ENCODE measurements around the gene ZC3H14.

ZC3H14 gene

GRCh38 chr14:88533064-88533602, 29.7 kb upstream of the ZC3H14 start:
- Histone ChIP-seq H3K9me3 (ENCODE audit: control insufficient read depth in 1 of 2, low read length in 2 of 2) (peaks cover 0 to 3% of the 10 kb centered on the region in 2 donors), H3K27me3 (ENCODE audit: control insufficient read depth in 1 of 2, insufficient read depth in 2 of 2, low read length in 2 of 2) (no peaks in the 10 kb centered on the region), H3K36me3 (ENCODE audit: control insufficient read depth in 1 of 2, insufficient read depth in 2 of 2, low read length in 2 of 2) (no peaks in the 10 kb centered on the region), H3K9ac (ENCODE audit: low read depth in 1 of 2, low read length in 2 of 2) (no peak overlapping the region), H3K4me1 (ENCODE audit: control insufficient read depth in 1 of 2, insufficient read depth in 2 of 2, low read length in 2 of 2) (peaks cover 13 to 15% of the 10 kb centered on the region in 2 donors), H3K27ac (ENCODE audit: low read depth, low read length) (no peak overlapping the region), H3K4me3 (ENCODE audit: low read depth in 1 of 2, low read length in 2 of 2) (no peak overlapping the region)

- Histone ChIP-seq H3K4me3 (ENCODE audit: low read depth in 1 of 2, low read length in 2 of 2) (no peak overlapping the region), H3K27me3 (ENCODE audit: control insufficient read depth in 1 of 2, insufficient read depth in 2 of 2, low read length in 2 of 2) (no peaks in the 10 kb centered on the region), H3K36me3 (ENCODE audit: control insufficient read depth in 1 of 2, insufficient read depth in 2 of 2, low read length in 2 of 2) (no peaks in the 10 kb centered on the region), H3K27ac (ENCODE audit: low read depth, low read length) (no peak overlapping the region), H3K9ac (ENCODE audit: low read depth in 1 of 2, low read length in 2 of 2) (no peak overlapping the region), H3K4me1 (ENCODE audit: control insufficient read depth in 1 of 2, insufficient read depth in 2 of 2, low read length in 2 of 2) (peaks cover 13 to 15% of the 10 kb centered on the region in 2 donors), H3K9me3 (ENCODE audit: control insufficient read depth in 1 of 2, low read length in 2 of 2) (no peaks in the 10 kb centered on the region)
Measured at GRCh38 chr14:88535149-88535548, 27.7 kb upstream of the ZC3H14 start.

- Histone ChIP-seq H3K36me3 (ENCODE audit: control insufficient read depth in 1 of 2, insufficient read depth in 2 of 2, low read length in 2 of 2) (no peaks in the 10 kb centered on the region), H3K9ac (ENCODE audit: low read depth in 1 of 2, low read length in 2 of 2) (no peak overlapping the region), H3K27me3 (ENCODE audit: control insufficient read depth in 1 of 2, insufficient read depth in 2 of 2, low read length in 2 of 2) (no peaks in the 10 kb centered on the region), H3K9me3 (ENCODE audit: control insufficient read depth in 1 of 2, low read length in 2 of 2) (no peaks in the 10 kb centered on the region), H3K4me1 (ENCODE audit: control insufficient read depth in 1 of 2, insufficient read depth in 2 of 2, low read length in 2 of 2) (peaks cover 13 to 15% of the 10 kb centered on the region in 2 donors), H3K4me3 (ENCODE audit: low read depth in 1 of 2, low read length in 2 of 2) (no peak overlapping the region), H3K27ac (ENCODE audit: low read depth, low read length) (no peak overlapping the region)
Measured at GRCh38 chr14:88535813-88536212, 27.0 kb upstream of the ZC3H14 start.

GRCh38 chr14:88541324-88541723, 21.5 kb upstream of the ZC3H14 start:
- Histone ChIP-seq H3K4me1 (ENCODE audit: control insufficient read depth in 1 of 2, insufficient read depth in 2 of 2, low read length in 2 of 2) (peaks cover 12 to 17% of the 10 kb centered on the region in 2 donors), H3K9me3 (ENCODE audit: control insufficient read depth in 1 of 2, low read length in 2 of 2) (no peaks in the 10 kb centered on the region)

GRCh38 chr14:88542857-88543795, 19.7 kb upstream of the ZC3H14 start:
- no peaks in the 10 kb centered on the region for H3K27me3 ChIP-seq (ENCODE audit: control insufficient read depth in 1 of 2, insufficient read depth in 2 of 2, low read length in 2 of 2)
- peak overlapping the region; percentile 13 to 20 for H3K4me3 ChIP-seq (ENCODE audit: low read depth in 1 of 2, low read length in 2 of 2)
- H3K27ac ChIP-seq (ENCODE audit: low read depth, low read length) = no peak overlapping the region
- H3K9ac ChIP-seq (ENCODE audit: low read depth in 1 of 2, low read length in 2 of 2) = no peak overlapping the region
- H3K4me1 ChIP-seq (ENCODE audit: control insufficient read depth in 1 of 2, insufficient read depth in 2 of 2, low read length in 2 of 2) = peaks cover 12 to 17% of the 10 kb centered on the region in 2 donors
- peaks cover 0 to 6% of the 10 kb centered on the region in 2 donors for H3K36me3 ChIP-seq (ENCODE audit: control insufficient read depth in 1 of 2, insufficient read depth in 2 of 2, low read length in 2 of 2)
- H3K9me3 ChIP-seq (ENCODE audit: control insufficient read depth in 1 of 2, low read length in 2 of 2) = no peaks in the 10 kb centered on the region

More at GRCh38 chr14:88541324-88541723, 21.5 kb upstream of the ZC3H14 start:
- Histone ChIP-seq H3K9ac (ENCODE audit: low read depth in 1 of 2, low read length in 2 of 2) (no peak overlapping the region), H3K36me3 (ENCODE audit: control insufficient read depth in 1 of 2, insufficient read depth in 2 of 2, low read length in 2 of 2) (peaks cover 0 to 6% of the 10 kb centered on the region in 2 donors), H3K27me3 (ENCODE audit: control insufficient read depth in 1 of 2, insufficient read depth in 2 of 2, low read length in 2 of 2) (no peaks in the 10 kb centered on the region), H3K4me3 (ENCODE audit: low read depth in 1 of 2, low read length in 2 of 2) (no peak overlapping the region), H3K27ac (ENCODE audit: low read depth, low read length) (no peak overlapping the region)

- Histone ChIP-seq H3K4me3 (ENCODE audit: low read depth in 1 of 2, low read length in 2 of 2) (no peak overlapping the region), H3K27me3 (ENCODE audit: control insufficient read depth in 1 of 2, insufficient read depth in 2 of 2, low read length in 2 of 2) (no peaks in the 10 kb centered on the region), H3K36me3 (ENCODE audit: control insufficient read depth in 1 of 2, insufficient read depth in 2 of 2, low read length in 2 of 2) (peaks cover 0 to 19% of the 10 kb centered on the region in 2 donors), H3K9ac (ENCODE audit: low read depth in 1 of 2, low read length in 2 of 2) (no peak overlapping the region), H3K27ac (ENCODE audit: low read depth, low read length) (no peak overlapping the region), H3K4me1 (ENCODE audit: control insufficient read depth in 1 of 2, insufficient read depth in 2 of 2, low read length in 2 of 2) (peaks cover 12 to 18% of the 10 kb centered on the region in 2 donors), H3K9me3 (ENCODE audit: control insufficient read depth in 1 of 2, low read length in 2 of 2) (no peaks in the 10 kb centered on the region)
Measured at GRCh38 chr14:88545256-88545655, 17.6 kb upstream of the ZC3H14 start.

GRCh38 chr14:88546621-88547385, 16.0 kb upstream of the ZC3H14 start:
- no peak overlapping the region for H3K9ac ChIP-seq (ENCODE audit: low read depth in 1 of 2, low read length in 2 of 2)
- H3K27ac ChIP-seq (ENCODE audit: low read depth, low read length) = no peak overlapping the region
- peaks cover 0 to 19% of the 10 kb centered on the region in 2 donors for H3K36me3 ChIP-seq (ENCODE audit: control insufficient read depth in 1 of 2, insufficient read depth in 2 of 2, low read length in 2 of 2)
- H3K27me3 ChIP-seq (ENCODE audit: control insufficient read depth in 1 of 2, insufficient read depth in 2 of 2, low read length in 2 of 2) = no peaks in the 10 kb centered on the region
- no peak overlapping the region for H3K4me3 ChIP-seq (ENCODE audit: low read depth in 1 of 2, low read length in 2 of 2)
- H3K4me1 ChIP-seq (ENCODE audit: control insufficient read depth in 1 of 2, insufficient read depth in 2 of 2, low read length in 2 of 2) = peaks cover 24 to 26% of the 10 kb centered on the region in 2 donors
- H3K9me3 ChIP-seq (ENCODE audit: control insufficient read depth in 1 of 2, low read length in 2 of 2) = no peaks in the 10 kb centered on the region

- peaks cover 29 to 30% of the 10 kb centered on the region in 2 donors for H3K4me1 ChIP-seq (ENCODE audit: control insufficient read depth in 1 of 2, insufficient read depth in 2 of 2, low read length in 2 of 2)
- H3K4me3 ChIP-seq (ENCODE audit: low read depth in 1 of 2, low read length in 2 of 2) = no peak overlapping the region
- H3K27ac ChIP-seq (ENCODE audit: low read depth, low read length) = no peak overlapping the region
- H3K9ac ChIP-seq (ENCODE audit: low read depth in 1 of 2, low read length in 2 of 2) = no peak overlapping the region
- peaks cover 0 to 4% of the 10 kb centered on the region in 2 donors for H3K27me3 ChIP-seq (ENCODE audit: control insufficient read depth in 1 of 2, insufficient read depth in 2 of 2, low read length in 2 of 2)
- no peaks in the 10 kb centered on the region for H3K9me3 ChIP-seq (ENCODE audit: control insufficient read depth in 1 of 2, low read length in 2 of 2)
- peaks cover 0 to 19% of the 10 kb centered on the region in 2 donors for H3K36me3 ChIP-seq (ENCODE audit: control insufficient read depth in 1 of 2, insufficient read depth in 2 of 2, low read length in 2 of 2)
Measured at GRCh38 chr14:88547386-88547780, 15.5 kb upstream of the ZC3H14 start.

GRCh38 chr14:88550078-88550477, 12.8 kb upstream of the ZC3H14 start:
- Histone ChIP-seq H3K27ac (ENCODE audit: low read depth, low read length) (no peak overlapping the region), H3K9ac (ENCODE audit: low read depth in 1 of 2, low read length in 2 of 2) (no peak overlapping the region), H3K36me3 (ENCODE audit: control insufficient read depth in 1 of 2, insufficient read depth in 2 of 2, low read length in 2 of 2) (peaks cover 0 to 18% of the 10 kb centered on the region in 2 donors), H3K4me1 (ENCODE audit: control insufficient read depth in 1 of 2, insufficient read depth in 2 of 2, low read length in 2 of 2) (peaks cover 19 to 26% of the 10 kb centered on the region in 2 donors), H3K27me3 (ENCODE audit: control insufficient read depth in 1 of 2, insufficient read depth in 2 of 2, low read length in 2 of 2) (peaks cover 3 to 4% of the 10 kb centered on the region in 2 donors), H3K4me3 (ENCODE audit: low read depth in 1 of 2, low read length in 2 of 2) (no peak overlapping the region), H3K9me3 (ENCODE audit: control insufficient read depth in 1 of 2, low read length in 2 of 2) (no peaks in the 10 kb centered on the region)

All from duodenal mucosa (tissue), 2 donors.